SK-N-MC (cell line): Measurements from ENCODE around the gene KRT14.
"Not testable (repeated sequence)": the region's sequence is repeated elsewhere in the genome, so short reads cannot be mapped to it uniquely, and the experiment has no call there.

Experiments used
- EZH2 ChIP-seq: fragments of 200-600 bp; sonication (generic); IDR thresholded peaks from one replicate; pipeline ENCODE4 v1.6.1; 2017; ENCODE audit warnings: antibody characterized with exemption
- POLR2AphosphoS5 ChIP-seq: IDR thresholded peaks from 2 replicates; pipeline ENCODE4 v1.6.1; 2012; ENCODE audit warnings: mild to moderate bottlenecking, low read depth, low read length, borderline replicate concordance

- not testable (repeated sequence) for TF ChIP-seq EZH2, POLR2AphosphoS5
Observed at GRCh38 chr17:41616486-41616885, 29.8 kb upstream of the KRT14 start.
